GM18951 (cell line): ENCODE data around the gene PZP.

Experiments used
- POLR2A ChIP-seq: IDR thresholded peaks from 4 replicates; pipeline ENCODE4 v1.6.1; 2011; ENCODE audit warnings: mild to moderate bottlenecking; ENCODE audit not compliant: insufficient read length, insufficient read depth; ENCODE audit errors: extremely low read depth
- in situ Hi-C: fragments of 300-500 bp; cut with MboI; formaldehyde crosslinking; loops from one replicate; pipeline ENCODE4 v1.12.0; 2022; ENCODE audit warnings: low sequenced_read_pairs, mixed read lengths, inconsistent platforms; ENCODE audit not compliant: unreplicated experiment

Gene PZP

DNA sequence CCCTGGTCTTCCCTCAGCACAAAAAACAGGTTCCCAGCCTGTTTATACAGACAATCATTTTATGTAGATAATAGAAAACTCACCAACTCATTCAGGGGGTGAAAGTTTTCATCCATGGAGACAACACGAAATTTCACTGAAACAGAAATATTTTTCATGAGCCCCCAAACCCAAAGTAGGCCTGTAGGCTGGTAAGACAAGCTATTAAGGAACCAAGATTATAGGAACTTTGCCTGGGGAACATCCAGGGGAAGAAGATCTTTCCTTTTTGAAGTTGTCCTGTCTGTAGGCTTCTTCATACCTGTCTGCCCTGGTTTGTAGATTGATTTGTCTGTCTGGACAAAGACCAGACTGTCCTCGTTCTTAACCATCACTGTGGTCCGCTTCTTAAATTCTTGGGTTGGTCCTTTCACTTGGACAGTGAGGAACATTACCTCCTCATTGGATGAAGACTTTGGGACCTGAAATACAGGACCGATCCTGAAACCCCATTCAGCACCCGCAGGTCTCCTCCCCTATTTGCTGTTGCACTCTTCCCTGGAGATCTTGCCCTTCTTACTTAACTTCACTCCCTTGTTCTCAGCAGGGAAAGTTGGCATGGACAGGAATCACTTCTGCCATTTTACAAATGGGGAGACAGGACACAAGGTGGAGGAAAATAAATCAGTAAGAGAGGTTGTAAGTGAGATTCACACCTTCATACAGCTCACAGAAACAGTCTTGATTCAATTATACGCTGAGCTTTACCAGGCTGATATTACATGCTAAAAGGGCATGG, 95.9 kb downstream of the PZP start:
- in situ Hi-C loops = no loop called here
- no peak for TF ChIP-seq POLR2A

DNA sequence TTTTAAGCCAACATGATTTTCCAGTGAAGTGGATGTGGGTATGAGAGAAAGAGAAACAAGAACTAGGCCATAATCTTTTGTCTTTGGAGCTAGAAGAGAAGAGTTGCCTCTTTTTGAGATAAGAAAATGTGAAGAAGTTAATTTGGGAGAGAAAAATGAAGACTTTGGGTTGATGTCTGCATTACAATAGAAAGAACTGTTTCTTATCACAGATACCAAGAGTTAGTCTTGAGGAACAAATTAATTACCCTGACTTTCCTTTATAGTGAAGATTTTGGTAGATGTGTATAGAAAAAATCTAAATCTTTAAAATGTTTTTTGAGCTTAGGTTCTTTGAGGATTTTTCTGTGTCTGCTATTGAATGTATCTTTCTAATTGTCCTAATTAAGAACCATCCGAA, 96.7 kb downstream of the PZP start:
- TF ChIP-seq POLR2A = no peak
- in situ Hi-C loops = no loop called here

DNA sequence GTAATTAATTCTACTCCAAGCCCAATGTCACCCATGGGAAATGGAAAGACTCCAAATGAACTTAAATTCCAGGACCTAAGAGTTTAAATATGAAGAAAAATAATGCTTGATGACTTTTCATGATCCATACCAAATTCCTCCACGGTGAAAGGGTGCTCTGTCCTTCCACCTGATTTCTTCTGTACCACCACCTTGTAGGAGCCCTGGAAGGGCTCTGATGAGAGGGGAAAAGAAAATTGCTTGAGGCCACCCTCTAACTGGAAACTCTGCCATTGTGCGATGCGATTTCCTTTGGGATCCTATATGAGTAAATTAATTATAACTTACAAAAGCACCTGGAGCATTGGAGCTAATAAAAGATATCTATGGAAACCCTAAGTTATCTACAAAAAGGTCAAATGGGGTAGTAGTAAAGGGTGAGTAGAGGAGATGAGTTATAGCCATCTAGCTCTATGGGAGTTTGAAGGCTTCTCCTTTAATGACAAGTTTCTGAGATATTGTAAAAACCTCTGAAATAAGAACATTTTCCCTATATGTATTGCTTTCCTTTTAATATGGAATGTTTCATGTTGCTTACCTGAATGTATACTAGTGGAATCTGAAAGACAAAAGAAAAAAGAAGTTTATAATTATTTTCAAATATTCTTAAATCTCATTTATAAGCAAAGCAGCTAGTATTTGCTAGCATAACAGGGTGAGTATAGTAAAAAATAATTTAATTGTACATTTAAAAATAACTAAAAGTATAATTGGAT, 98.3 kb downstream of the PZP start:
- TF ChIP-seq POLR2A = no peak
- in situ Hi-C loops = no loop called here

DNA sequence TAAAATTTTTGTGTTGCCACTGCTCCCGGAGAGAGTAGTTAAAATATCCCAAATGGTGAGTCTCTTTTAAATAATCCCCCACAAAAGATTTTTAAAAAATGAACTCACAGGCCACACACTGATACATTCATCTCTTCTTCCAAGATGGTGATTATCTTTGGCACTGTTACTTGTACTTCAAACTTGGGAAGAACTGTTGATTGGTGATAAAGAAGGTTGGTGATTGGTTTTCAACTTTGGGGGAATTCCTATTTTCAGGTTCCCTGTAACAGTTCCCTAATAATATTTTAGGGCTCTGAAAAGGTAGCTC, 99.0 kb downstream of the PZP start:
- in situ Hi-C loops = no loop called here
- no peak for TF ChIP-seq POLR2A

DNA sequence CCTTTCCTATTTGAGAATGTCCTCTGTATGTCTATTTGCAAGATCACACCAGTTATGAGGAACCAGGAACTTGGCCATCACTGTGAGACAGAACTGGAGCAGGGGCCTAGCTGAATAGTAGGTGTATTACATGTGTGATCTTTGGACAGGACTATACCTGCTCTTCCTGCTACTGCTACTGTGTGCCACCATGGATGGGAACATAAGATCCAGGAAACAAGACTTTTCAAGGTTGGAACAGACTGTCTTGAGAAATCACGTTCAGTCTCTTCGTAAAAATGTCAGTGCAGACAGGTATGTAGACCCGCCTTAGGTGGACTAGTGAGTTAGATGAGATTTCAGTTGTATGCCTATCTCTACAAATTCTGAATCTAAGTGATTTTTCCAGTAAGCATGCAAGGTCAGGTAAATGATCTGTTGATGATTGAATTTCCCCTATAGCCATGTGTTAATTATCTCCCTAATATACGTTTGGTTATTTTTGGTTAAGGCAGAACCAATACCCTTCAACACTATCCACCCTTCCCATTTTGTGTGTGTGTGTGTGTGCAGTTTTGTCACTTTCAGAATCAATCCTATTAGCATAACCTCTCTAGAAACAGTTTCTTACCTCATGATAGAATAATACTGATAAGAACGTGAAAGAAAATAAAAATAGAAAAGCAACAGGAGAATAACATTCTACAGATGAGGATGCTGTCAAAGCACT, 99.5 kb downstream of the PZP start:
- in situ Hi-C loops = no loop called here
- no peak for TF ChIP-seq POLR2A

DNA sequence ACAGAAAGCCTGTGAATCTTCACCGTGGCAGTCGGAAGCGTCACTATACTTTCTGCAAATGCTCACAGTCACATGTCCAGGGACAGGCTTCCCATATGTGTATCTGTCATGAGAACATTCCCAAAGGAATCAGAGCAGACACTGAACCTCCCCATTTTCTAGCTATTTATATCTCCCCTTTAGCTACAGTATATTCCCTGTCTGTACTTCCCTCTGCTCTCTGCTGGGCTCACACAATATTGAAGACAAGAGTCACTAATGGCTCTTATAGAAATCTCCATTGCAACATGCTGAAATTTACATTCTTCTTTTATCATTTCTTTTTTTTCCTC, 100.7 kb downstream of the PZP start:
- no peak for TF ChIP-seq POLR2A
- in situ Hi-C loops = no loop called here

DNA sequence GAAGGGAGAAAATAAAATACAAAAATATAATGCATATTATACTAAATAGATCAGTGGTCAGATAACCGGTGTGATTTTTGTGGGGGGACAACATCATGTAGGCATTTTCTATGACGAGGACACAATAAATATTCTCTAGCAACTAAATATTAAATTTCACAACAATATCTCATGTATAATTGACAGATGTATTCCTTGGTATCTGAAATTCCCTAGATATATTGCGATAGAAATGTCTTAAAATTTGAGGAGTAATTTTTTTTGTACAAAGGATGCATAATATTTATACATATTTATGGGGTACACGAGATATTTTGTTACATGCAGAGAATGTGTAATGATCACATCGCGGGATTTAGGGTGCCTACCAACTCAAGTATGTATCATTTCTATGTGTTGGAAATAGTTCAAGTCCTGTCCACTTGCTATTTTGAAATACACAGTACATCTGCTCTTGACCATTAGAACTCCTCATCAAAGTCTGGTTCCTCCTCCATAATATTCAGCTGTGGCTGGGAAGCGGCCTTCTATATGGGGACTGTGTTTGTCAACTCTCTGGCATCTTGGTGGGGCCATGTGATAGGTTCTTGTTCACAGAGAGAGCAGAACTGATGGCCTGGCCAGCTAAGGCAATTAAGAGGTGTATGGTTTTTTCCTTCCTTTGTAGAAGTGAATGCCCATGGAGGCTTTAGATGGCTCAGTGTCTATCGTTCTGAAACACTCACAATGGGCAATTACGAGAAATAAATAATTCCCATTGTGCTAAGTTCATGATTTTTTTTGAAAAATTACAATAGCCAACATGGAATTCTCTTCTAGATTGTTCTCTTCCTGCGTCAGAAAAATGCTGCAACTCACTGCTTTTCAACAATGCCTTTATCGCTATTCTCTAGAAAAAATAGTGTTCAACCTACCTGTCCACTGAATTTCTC, 101.3 kb downstream of the PZP start:
- no peak for TF ChIP-seq POLR2A
- in situ Hi-C loops = no loop called here

DNA sequence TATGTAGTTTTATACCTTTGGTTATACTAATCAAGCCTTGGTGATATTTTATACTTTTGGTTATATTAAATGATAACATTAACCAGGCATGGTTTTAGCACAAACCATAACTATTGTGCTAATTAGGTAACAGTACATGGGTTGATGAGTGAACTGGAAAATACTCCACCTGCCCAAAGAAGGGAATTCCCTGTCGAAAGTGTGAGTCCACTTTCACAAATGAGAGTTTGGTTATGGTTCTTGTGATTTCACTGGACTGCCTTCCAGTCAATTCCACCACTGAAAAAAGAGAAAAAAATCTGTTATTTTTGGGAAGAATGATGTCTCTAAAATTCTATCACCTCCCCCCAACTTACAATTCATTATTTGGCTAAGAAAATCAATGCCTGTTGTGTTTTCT, 102.1 kb downstream of the PZP start:
- no peak for TF ChIP-seq POLR2A
- in situ Hi-C loops = no loop called here

DNA sequence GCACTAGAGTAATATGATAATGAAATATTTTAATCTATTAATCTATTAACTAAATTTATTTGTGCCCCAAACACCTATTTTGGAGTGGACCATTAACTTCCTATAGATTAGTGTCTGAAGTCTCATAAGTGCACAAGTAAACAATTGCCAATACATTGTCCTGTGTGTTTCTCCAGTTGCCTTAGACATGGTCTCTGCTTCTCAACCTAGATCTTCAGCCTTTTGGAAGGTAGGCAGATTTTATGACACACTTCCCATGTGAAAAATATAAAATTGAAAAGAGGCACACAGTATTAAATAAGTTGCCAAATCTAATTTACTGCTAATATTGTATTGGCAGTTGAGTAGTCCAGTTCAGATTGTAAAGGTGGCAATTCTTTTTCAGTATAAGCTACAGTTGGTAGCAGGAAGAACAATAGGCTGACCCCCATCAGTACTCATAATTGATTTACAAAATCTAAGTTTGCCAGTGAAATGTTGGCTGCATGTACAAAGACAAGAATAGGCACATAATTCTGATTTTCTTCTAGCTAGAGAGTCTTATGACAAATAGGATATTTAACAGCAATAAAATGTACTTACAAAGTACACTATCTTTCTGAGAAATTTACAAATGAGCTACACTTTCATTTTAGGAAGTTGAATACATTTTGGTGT, 103.3 kb downstream of the PZP start:
- no peak for TF ChIP-seq POLR2A
- in situ Hi-C loops = no loop called here

DNA sequence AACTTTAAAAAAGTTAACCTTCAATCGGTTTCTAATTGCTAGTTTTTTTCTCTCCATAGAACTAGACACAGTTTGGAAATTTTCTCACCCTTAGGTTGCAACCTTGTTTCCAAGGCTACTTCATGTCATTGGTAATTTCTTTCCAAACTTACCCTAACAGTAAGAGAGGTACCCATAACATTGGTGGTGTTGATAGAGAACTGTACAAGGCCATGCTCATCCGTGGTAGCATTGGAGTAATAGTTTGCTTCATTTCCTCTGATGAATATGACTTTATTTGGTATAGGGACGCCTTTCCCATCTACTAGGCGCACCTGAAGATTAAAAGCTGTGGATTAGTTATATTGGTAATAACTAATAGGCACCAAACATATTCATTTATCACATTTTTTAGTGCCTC, 104.1 kb downstream of the PZP start:
- in situ Hi-C loops = no loop called here
- TF ChIP-seq POLR2A = no peak

DNA sequence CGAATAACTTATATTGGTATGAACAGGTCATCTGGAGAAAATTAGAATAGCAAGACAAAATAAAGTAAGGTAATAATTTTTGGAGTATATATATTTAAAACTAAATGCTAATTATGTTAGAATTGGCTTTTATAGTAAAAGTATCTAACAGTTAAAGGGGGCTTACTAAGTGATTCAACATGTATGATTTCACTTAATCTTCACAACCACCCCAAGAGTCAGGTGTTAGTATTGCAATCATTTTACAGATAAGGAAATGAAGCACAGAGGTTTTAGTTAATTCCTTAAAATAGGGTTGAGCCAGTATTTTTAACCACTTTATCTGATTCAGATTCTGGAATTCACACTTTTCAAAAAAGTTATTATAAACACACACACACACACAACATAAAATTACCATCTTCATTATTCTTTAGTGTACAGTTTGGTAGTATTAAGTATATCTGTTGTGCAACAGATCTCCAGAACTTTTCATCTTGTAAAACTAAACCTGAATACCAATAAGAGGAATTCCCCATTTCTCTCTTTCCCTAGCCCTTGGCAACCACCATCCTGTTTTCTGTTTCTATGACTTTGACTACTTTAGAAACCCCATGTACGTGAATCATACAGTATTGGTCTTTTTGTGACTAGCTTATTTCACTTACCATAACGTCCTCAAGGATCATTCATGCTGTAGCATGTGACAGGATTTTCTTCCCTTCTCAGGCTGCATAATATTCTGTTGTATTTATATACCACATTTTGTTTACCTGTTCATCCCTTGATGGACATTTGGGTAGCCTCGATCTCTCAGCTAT, 104.9 kb downstream of the PZP start:
- in situ Hi-C loops = no loop called here
- no peak for TF ChIP-seq POLR2A

DNA sequence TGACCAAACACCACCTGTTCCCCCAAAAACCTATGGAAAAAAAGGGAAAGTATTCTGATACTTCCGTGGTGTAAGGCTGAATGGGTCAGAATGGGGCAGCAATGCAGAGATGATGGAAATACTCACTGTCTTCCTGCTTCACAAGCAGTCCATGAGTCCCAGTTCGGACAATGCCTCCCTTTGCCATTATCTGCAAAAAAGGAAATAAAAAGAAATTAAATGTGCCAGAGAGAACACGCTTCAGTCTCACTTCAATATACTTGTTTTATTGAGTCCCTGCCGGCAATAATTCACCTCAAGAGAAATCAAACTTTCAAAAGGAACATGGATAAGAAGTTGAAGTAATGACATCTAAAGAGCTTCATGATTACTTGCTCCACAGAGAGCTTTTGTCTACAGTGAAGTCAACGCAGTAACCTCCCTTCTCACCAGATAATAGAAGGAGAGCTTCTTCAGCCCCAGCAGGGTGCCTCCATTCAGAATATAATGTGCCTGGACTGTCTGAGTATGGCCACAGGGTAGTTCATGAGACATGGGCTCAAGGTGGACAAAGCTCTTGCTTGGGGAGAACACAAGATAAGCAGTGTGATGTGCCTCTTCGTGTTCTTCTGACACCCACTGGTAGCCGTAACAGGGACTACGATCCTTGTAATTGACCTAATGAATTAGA, 107.0 kb downstream of the PZP start:
- in situ Hi-C loops = no loop called here
- TF ChIP-seq POLR2A = no peak
